Fibroblast of lung (primary cell): ENCODE data around the gene NMUR1. TPM values are rescaled to one million over a fixed set of nuclear protein-coding genes. Genes with fewer than 3 reads are reported as not detected.

Source experiments
- DNase-seq, 2 donors: peaks; one replicate each; pipeline versions ENCODE4 v3.0.0 to v3.0.0-alpha.2; 2010; ENCODE audit warnings: low read depth in 2 of 2
- H2AFZ ChIP-seq: 2 replicates; pipeline ENCODE4 v1.5.1; 2012; ENCODE audit warnings: low read length, control low read depth, inconsistent platforms
- H3K27ac ChIP-seq: 2 replicates; pipeline ENCODE4 v1.5.1; 2011; ENCODE audit warnings: low read length, control low read depth; ENCODE audit not compliant: insufficient read depth
- H3K27me3 ChIP-seq: 2 replicates; pipeline ENCODE4 v1.5.1; 2011; ENCODE audit warnings: mild to moderate bottlenecking, low read length; ENCODE audit not compliant: control insufficient read depth, insufficient read depth
- H3K36me3 ChIP-seq: 2 replicates; pipeline ENCODE4 v1.5.1; 2011; ENCODE audit warnings: low read length; ENCODE audit not compliant: control insufficient read depth, insufficient read depth
- H3K4me1 ChIP-seq: 2 replicates; pipeline ENCODE4 v1.5.1; 2011; ENCODE audit warnings: low read length; ENCODE audit not compliant: control insufficient read depth, insufficient read depth; ENCODE audit errors: extremely low read depth
- H3K4me2 ChIP-seq: 2 replicates; pipeline ENCODE4 v1.5.1; 2011; ENCODE audit warnings: low read length, control low read depth; ENCODE audit not compliant: insufficient read depth; ENCODE audit errors: extremely low read depth
- H3K4me3 ChIP-seq, 4 experiments: fragments of 200-600 bp in 1 of 4; sonication (generic) in 1 of 4; replicated peaks in 1 of 4; 2 replicates each; pipeline ENCODE4 v1.5.1; 2011 to 2016; ENCODE audit warnings: low read length in 4 of 4, low read depth in 3 of 4, mild to moderate bottlenecking in 3 of 4, control low read depth in 2 of 4, inconsistent platforms in 1 of 4, mixed read lengths in 1 of 4; ENCODE audit not compliant: insufficient read depth in 1 of 4; ENCODE audit errors: control extremely low read depth in 1 of 4
- H3K79me2 ChIP-seq: 2 replicates; pipeline ENCODE4 v1.5.1; 2012; ENCODE audit warnings: mild to moderate bottlenecking, low read length, inconsistent platforms; ENCODE audit not compliant: control insufficient read depth, insufficient read depth
- H3K9ac ChIP-seq: 2 replicates; pipeline ENCODE4 v1.5.1; 2011; ENCODE audit warnings: mild to moderate bottlenecking, low read length, control low read depth; ENCODE audit not compliant: insufficient read depth
- H3K9me3 ChIP-seq: 2 replicates; pipeline ENCODE4 v1.5.1; 2012; ENCODE audit warnings: low read depth, low read length; ENCODE audit not compliant: control insufficient read depth, insufficient read depth
- H4K20me1 ChIP-seq: 2 replicates; pipeline ENCODE4 v1.5.1; 2011; ENCODE audit warnings: low read length; ENCODE audit not compliant: control insufficient read depth, insufficient read depth; ENCODE audit errors: extremely low read depth
- EZH2 ChIP-seq: IDR thresholded peaks from 2 replicates; pipeline ENCODE4 v1.5.1; 2012; ENCODE audit warnings: low read length, control low read depth, mild to moderate bottlenecking; ENCODE audit errors: missing control alignments
- polyA plus RNA-seq, 2 donors: library from polyadenylated mRNA; depleted of rRNA in 1 of 2; stranded (reverse) in 1 of 2; unstranded in 1 of 2; fragments of >200 nt; gene quantifications; 2 replicates each; pipeline ENCODE4 v1.2.1, GENCODE V29; 2011 to 2012; ENCODE audit warnings: missing spikeins in 1 of 2
- total RNA-seq: library from RNA; depleted of rRNA; stranded (reverse); fragments of >200 nt; gene quantifications from 2 replicates; pipeline ENCODE4 v1.2.1, GENCODE V29; 2014
- TF ChIP-seq, protein P1 (sequence below), 2 donors: IDR thresholded peaks in 1 of 2; conservative IDR thresholded peaks in 1 of 2; 1 replicate in 1 of 2; 2 replicates in 1 of 2; pipeline ENCODE4 v1.5.1; 2011 to 2012; ENCODE audit warnings: low read length in 2 of 2, control low read depth in 1 of 2, inconsistent platforms in 1 of 2, low read depth in 1 of 2, mild to moderate bottlenecking in 1 of 2

NMUR1 gene
- total and polyA plus RNA-seq, 2 donors (not counting 1 experiment from before 2014, with no cell fraction given), result 0.01 to 0.50 TPM

DNA sequence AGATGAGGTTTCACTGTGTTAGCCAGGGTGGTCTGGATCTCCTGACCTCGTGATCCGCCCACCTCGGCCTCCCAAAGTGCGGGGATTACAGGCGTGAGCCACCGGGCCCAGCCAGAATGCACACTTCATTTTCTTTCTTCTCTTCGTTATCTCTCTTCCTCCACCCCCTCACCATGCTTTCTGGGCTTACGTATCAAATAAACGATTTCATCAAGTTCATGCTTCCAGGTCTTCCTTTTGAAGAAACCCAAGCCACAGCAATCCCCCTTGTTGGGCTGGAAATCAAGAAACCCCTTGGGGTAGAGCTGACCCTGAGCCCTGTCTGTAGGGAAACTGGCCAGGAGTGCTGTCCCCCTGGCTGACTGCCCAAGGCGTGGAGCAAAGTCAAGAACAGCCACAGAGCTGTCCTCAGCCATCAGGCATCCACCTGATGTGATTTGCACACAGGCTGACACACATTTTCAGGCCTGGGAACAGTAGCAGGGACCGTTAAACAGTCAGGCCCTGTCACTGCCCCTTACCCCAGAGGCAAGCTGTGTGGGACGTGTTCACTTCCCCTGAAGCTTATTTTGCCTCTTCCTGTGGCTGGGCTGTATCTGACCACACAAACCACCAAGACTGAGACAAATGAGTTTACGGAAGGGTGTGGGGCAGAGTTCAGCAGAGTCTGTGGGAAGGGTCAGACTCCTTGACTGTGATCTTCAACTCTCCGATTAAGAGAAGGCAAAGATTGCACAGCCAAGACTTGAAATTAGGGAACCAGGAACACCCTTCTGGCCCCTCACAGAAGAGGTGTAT is 15.1 kb upstream of the NMUR1 start:
- no peak overlapping the region for H3K4me2 ChIP-seq
- no peak overlapping the region for H3K4me3 ChIP-seq
- DNase-seq, result peak; percentile 79 to 87

GRCh38 chr2:231542136-231542535 is 11.9 kb upstream of the NMUR1 start:
- no peaks in the 10 kb centered on the region for H3K79me2 ChIP-seq
- H4K20me1 ChIP-seq, result no peaks in the 10 kb centered on the region
- no peak overlapping the region for H2AFZ ChIP-seq
- no peak overlapping the region for H3K4me2 ChIP-seq
- H3K36me3 ChIP-seq, result no peaks in the 10 kb centered on the region
- H3K27ac ChIP-seq, result no peak overlapping the region
- no peak for TF ChIP-seq EZH2
- H3K9ac ChIP-seq, result no peak overlapping the region
- peaks cover 2% of the 10 kb centered on the region for H3K4me1 ChIP-seq
- H3K4me3 ChIP-seq, result no peak overlapping the region
- H3K9me3 ChIP-seq, result no peaks in the 10 kb centered on the region
- H3K27me3 ChIP-seq, result peaks cover 3% of the 10 kb centered on the region
- DNase-seq, result no peak

More for the DNA sequence above, 15.1 kb upstream of the NMUR1 start:
- no peaks in the 10 kb centered on the region for H4K20me1 ChIP-seq
- H3K4me1 ChIP-seq, result peaks cover 2% of the 10 kb centered on the region
- no peak overlapping the region for H2AFZ ChIP-seq
- H3K9me3 ChIP-seq, result no peaks in the 10 kb centered on the region
- H3K79me2 ChIP-seq, result no peaks in the 10 kb centered on the region
- no peak overlapping the region for H3K27ac ChIP-seq
- TF ChIP-seq, protein P1, sequence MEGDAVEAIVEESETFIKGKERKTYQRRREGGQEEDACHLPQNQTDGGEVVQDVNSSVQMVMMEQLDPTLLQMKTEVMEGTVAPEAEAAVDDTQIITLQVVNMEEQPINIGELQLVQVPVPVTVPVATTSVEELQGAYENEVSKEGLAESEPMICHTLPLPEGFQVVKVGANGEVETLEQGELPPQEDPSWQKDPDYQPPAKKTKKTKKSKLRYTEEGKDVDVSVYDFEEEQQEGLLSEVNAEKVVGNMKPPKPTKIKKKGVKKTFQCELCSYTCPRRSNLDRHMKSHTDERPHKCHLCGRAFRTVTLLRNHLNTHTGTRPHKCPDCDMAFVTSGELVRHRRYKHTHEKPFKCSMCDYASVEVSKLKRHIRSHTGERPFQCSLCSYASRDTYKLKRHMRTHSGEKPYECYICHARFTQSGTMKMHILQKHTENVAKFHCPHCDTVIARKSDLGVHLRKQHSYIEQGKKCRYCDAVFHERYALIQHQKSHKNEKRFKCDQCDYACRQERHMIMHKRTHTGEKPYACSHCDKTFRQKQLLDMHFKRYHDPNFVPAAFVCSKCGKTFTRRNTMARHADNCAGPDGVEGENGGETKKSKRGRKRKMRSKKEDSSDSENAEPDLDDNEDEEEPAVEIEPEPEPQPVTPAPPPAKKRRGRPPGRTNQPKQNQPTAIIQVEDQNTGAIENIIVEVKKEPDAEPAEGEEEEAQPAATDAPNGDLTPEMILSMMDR (conservative IDR thresholded peaks at IDR 0.05 in 1 of 2, IDR thresholded peaks at IDR 0.05 in 1 of 2; ENCODE audit: low read depth in 1 of 2, low read length in 2 of 2), result no peak
- no peak for TF ChIP-seq EZH2
- H3K9ac ChIP-seq, result no peak overlapping the region
- H3K36me3 ChIP-seq, result no peaks in the 10 kb centered on the region
- H3K27me3 ChIP-seq, result peaks cover 2% of the 10 kb centered on the region

DNA sequence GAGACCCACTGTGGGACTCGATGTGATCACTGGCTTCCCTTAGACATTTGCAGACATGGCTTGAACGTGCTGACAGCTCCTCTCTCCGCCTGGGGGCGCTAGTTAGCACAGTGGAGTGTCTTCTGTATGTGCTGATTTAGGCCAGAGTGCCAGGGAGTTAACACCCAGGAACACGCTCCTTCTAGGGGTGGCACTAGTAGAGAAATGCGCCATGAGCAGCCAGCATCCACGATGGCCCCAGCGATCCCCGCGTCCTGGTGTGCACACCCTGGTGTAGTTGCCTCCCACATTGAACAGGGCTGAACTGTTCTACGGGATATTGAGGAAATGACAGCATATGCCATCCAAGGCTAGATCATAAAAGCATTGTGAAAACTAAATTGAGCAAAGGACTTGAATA is 11.4 kb upstream of the NMUR1 start:
- Histone ChIP-seq H3K9me3 (no peaks in the 10 kb centered on the region), H3K27me3 (peaks cover 3% of the 10 kb centered on the region), H3K4me3 (no peak overlapping the region), H3K9ac (no peak overlapping the region), H3K36me3 (no peaks in the 10 kb centered on the region), H4K20me1 (no peaks in the 10 kb centered on the region), H2AFZ (no peak overlapping the region), H3K27ac (no peak overlapping the region), H3K4me1 (peaks cover 2% of the 10 kb centered on the region), H3K4me2 (no peak overlapping the region), H3K79me2 (no peaks in the 10 kb centered on the region)
- TF ChIP-seq, protein P1 (conservative IDR thresholded peaks at IDR 0.05 in 1 of 2, IDR thresholded peaks at IDR 0.05 in 1 of 2; ENCODE audit: low read depth in 1 of 2, low read length in 2 of 2), result peak in 1 of 2 donors; percentile 16
- no peak for TF ChIP-seq EZH2
- DNase-seq, result no peak
